Osteoblast (primary cell): ENCODE measurements around the gene RER1. TPM values are rescaled to one million over a fixed set of nuclear protein-coding genes. Genes with fewer than 3 reads are reported as not detected.

ENCODE experiments used
- DNase-seq: peaks from one replicate; pipeline ENCODE4 v3.0.0; 2011; ENCODE audit warnings: low spot score, mixed read lengths; ENCODE audit not compliant: insufficient read length; ENCODE audit errors: missing footprints
- H2AFZ ChIP-seq: 2 replicates; pipeline ENCODE4 v1.6.0; 2011; ENCODE audit warnings: mild to moderate bottlenecking, low read length
- H3K27ac ChIP-seq: 2 replicates; pipeline ENCODE4 v1.5.1; 2011; ENCODE audit warnings: mild to moderate bottlenecking, low read depth, low read length, moderate library complexity
- H3K27me3 ChIP-seq: 2 replicates; pipeline ENCODE4 v1.6.0; 2012; ENCODE audit warnings: mild to moderate bottlenecking, control low read depth, inconsistent platforms, low read length, moderate library complexity; ENCODE audit not compliant: insufficient read depth
- H3K36me3 ChIP-seq: 2 replicates; pipeline ENCODE4 v1.5.1; 2011; ENCODE audit warnings: mild to moderate bottlenecking, low read length, control low read depth, moderate library complexity; ENCODE audit not compliant: insufficient read depth
- H3K4me1 ChIP-seq: 2 replicates; pipeline ENCODE4 v1.5.1; 2011; ENCODE audit warnings: mild to moderate bottlenecking, low read length, control low read depth, moderate library complexity; ENCODE audit not compliant: insufficient read depth
- H3K4me2 ChIP-seq: 2 replicates; pipeline ENCODE4 v1.6.0; 2011; ENCODE audit warnings: mild to moderate bottlenecking, low read length; ENCODE audit not compliant: insufficient read depth
- H3K4me3 ChIP-seq: fragments of 200-600 bp; sonication (generic); 3 replicates; pipeline ENCODE4 v1.5.1; 2012; ENCODE audit warnings: mild to moderate bottlenecking, low read length, inconsistent platforms; ENCODE audit not compliant: insufficient read depth
- H3K79me2 ChIP-seq: 2 replicates; pipeline ENCODE4 v1.6.0; 2012; ENCODE audit warnings: mild to moderate bottlenecking, low read length, control low read depth, inconsistent platforms; ENCODE audit not compliant: insufficient read depth
- H3K9me3 ChIP-seq: 2 replicates; pipeline ENCODE4 v1.5.1; 2011; ENCODE audit warnings: low read depth, low read length, control low read depth
- H4K20me1 ChIP-seq: 2 replicates; pipeline ENCODE4 v1.6.0; 2012; ENCODE audit warnings: mild to moderate bottlenecking, low read length, control low read depth; ENCODE audit not compliant: insufficient read depth
- total RNA-seq: library from RNA; depleted of rRNA; stranded (reverse); fragments of >200 nt; gene quantifications from 2 replicates; pipeline ENCODE4 v1.2.3, GENCODE V29; 2012
- TF ChIP-seq, protein P1 (sequence below): IDR thresholded peaks from 2 replicates; pipeline ENCODE4 v1.5.1; 2011; ENCODE audit warnings: mild to moderate bottlenecking, low read depth, low read length, moderate library complexity; ENCODE audit errors: extremely low read depth

The RER1 gene
- total RNA-seq, 1 donor = 95.2 TPM

DNA sequence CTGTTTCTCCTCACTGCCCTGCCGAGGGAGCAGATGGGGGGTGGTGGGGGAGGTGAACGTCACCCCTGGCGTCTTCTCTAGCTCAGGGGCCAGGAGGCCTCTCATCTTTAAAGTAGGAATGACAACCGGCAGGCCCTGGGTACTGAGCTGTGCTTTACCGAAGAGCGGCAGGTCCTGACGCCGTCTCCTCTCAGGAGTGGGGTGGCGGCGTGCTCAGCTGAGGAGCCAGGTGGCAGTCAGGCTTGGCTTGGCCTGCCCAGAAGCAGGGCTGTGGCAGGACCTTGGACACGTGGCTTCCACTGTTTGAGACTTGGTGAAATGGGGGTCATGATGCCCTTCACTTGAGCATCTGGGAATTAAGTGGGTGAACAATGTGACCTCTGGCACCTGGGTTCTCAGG, 3.1 kb downstream of the RER1 start:
- H3K36me3 ChIP-seq = peaks cover 68% of the 10 kb centered on the region
- no peaks in the 10 kb centered on the region for H3K9me3 ChIP-seq
- no peak overlapping the region for H3K4me3 ChIP-seq
- H4K20me1 ChIP-seq = peaks cover 55% of the 10 kb centered on the region
- TF ChIP-seq, protein P1, sequence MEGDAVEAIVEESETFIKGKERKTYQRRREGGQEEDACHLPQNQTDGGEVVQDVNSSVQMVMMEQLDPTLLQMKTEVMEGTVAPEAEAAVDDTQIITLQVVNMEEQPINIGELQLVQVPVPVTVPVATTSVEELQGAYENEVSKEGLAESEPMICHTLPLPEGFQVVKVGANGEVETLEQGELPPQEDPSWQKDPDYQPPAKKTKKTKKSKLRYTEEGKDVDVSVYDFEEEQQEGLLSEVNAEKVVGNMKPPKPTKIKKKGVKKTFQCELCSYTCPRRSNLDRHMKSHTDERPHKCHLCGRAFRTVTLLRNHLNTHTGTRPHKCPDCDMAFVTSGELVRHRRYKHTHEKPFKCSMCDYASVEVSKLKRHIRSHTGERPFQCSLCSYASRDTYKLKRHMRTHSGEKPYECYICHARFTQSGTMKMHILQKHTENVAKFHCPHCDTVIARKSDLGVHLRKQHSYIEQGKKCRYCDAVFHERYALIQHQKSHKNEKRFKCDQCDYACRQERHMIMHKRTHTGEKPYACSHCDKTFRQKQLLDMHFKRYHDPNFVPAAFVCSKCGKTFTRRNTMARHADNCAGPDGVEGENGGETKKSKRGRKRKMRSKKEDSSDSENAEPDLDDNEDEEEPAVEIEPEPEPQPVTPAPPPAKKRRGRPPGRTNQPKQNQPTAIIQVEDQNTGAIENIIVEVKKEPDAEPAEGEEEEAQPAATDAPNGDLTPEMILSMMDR = no peak
- peaks cover 19% of the 10 kb centered on the region for H3K4me1 ChIP-seq
- no peaks in the 10 kb centered on the region for H3K27me3 ChIP-seq
- H2AFZ ChIP-seq = no peak overlapping the region
- H3K79me2 ChIP-seq = peaks cover 91% of the 10 kb centered on the region
- H3K27ac ChIP-seq = no peak overlapping the region
- H3K4me2 ChIP-seq = no peak overlapping the region
- no peak for DNase-seq

DNA sequence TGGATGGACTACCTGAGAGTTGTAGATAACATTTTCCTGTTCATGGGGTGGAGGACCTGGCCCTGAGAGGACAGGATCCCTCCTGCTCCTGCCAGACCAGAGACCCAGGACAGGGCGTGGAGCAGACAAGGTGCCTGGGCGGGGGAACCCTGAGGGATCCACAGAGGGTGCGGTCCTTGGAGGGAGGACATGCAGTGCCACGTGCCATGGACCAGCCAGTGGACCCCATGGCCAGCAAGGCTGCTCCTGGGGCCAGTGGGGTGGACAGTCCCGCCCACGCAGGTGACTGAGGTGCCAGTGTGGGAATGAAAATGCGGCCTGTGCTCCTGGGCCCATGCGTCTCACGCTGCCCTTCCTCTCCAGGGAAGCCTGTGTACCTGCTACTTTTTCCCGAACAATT, 3.6 kb downstream of the RER1 start:
- H3K79me2 ChIP-seq = peaks cover 91% of the 10 kb centered on the region
- DNase-seq = no peak
- TF ChIP-seq, protein P1 = no peak
- H2AFZ ChIP-seq = no peak overlapping the region
- H3K4me1 ChIP-seq = peaks cover 18% of the 10 kb centered on the region
- H3K4me2 ChIP-seq = no peak overlapping the region
- H4K20me1 ChIP-seq = peaks cover 55% of the 10 kb centered on the region
- no peaks in the 10 kb centered on the region for H3K27me3 ChIP-seq
- no peak overlapping the region for H3K4me3 ChIP-seq
- no peaks in the 10 kb centered on the region for H3K9me3 ChIP-seq
- H3K36me3 ChIP-seq = peaks cover 73% of the 10 kb centered on the region
- H3K27ac ChIP-seq = no peak overlapping the region

DNA sequence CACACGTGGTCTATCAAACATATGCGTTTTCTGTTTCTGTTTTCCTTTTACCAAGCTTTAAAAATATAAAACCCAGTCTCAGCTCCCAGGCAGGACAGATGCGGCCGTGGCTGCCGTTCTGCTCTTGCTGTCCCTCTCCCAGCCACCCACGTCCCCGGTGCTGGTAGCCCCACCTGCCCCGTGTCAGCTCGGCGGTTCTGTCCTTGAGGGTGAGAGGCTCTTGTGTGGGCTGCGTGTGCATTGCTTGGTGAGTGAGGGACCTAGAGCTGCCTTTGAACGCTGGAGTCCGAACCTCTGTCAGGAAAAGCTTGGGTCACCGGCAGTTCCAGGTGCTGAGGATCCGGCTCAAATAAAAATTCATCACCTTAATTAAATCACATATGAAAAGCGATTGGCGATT, 4.4 kb downstream of the RER1 start:
- H3K4me3 ChIP-seq = no peak overlapping the region
- H3K36me3 ChIP-seq = peaks cover 80% of the 10 kb centered on the region
- no peak overlapping the region for H3K27ac ChIP-seq
- peak; percentile 86 for DNase-seq
- TF ChIP-seq, protein P1 = no peak
- no peaks in the 10 kb centered on the region for H3K27me3 ChIP-seq
- no peaks in the 10 kb centered on the region for H3K9me3 ChIP-seq
- peaks cover 63% of the 10 kb centered on the region for H4K20me1 ChIP-seq
- no peak overlapping the region for H2AFZ ChIP-seq
- H3K79me2 ChIP-seq = peaks cover 91% of the 10 kb centered on the region
- peaks cover 12% of the 10 kb centered on the region for H3K4me1 ChIP-seq
- no peak overlapping the region for H3K4me2 ChIP-seq

DNA sequence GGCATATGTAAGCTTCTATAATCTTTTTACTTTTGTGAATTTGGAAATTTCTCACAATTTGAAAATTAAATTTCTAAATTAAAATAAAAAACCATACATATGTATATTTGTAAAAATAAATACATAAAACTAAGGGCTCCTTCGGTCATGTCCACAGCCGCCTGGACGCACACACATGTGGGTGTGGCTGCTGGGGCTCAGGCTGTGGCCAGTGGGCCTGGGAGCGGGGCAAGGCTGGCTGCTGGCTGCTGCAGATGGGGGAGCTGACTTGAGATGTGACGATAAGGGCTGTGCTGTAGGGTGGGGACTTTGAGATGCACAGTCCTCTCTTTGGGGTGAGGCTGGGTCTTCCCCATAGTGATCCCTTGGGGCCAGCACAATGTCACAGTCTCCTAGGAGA, 4.8 kb downstream of the RER1 start:
- TF ChIP-seq, protein P1 = no peak
- Histone ChIP-seq H3K4me3 (no peak overlapping the region), H3K27me3 (no peaks in the 10 kb centered on the region), H3K4me2 (no peak overlapping the region), H3K4me1 (peaks cover 12% of the 10 kb centered on the region), H3K36me3 (peaks cover 81% of the 10 kb centered on the region), H3K27ac (no peak overlapping the region), H3K79me2 (peaks cover 91% of the 10 kb centered on the region), H4K20me1 (peaks cover 64% of the 10 kb centered on the region), H2AFZ (no peak overlapping the region), H3K9me3 (no peaks in the 10 kb centered on the region)
- DNase-seq = no peak
